ENCODE results near the gene OCA2.

DNA sequence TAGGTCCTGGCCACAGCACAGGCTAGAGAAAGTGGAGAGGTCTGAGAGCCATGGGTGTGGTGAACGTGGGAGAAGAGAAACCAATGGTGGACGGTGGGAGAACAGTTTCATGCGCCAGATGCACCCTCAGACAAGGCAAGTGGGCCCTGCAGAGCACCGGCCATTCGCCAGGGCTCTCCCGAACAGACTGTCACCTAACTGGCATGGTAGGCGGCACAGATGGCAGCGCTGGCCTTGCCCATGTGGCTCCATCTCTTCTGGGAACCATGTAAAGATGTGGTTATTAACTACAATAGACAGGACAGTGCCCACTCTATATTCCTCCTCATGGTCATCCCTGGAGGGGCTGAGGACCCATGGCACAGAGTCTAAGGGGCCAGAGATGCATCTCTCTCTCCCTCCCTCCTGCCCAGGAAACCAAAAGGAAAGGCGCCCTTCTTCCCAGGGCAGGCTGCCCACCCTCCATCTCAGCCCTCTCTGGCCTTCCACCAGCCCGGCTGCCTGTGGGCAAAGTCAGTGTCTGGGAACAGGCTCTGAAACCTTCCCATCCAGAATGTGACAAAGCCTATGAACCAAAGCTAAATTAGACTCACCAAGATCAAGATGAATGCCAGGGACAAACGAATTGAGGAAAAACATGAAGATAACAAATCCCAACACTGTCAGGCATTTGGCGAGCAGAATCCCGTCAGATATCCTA lies 147.8 kb downstream of the OCA2 start:
- TF ChIP-seq, protein P1, sequence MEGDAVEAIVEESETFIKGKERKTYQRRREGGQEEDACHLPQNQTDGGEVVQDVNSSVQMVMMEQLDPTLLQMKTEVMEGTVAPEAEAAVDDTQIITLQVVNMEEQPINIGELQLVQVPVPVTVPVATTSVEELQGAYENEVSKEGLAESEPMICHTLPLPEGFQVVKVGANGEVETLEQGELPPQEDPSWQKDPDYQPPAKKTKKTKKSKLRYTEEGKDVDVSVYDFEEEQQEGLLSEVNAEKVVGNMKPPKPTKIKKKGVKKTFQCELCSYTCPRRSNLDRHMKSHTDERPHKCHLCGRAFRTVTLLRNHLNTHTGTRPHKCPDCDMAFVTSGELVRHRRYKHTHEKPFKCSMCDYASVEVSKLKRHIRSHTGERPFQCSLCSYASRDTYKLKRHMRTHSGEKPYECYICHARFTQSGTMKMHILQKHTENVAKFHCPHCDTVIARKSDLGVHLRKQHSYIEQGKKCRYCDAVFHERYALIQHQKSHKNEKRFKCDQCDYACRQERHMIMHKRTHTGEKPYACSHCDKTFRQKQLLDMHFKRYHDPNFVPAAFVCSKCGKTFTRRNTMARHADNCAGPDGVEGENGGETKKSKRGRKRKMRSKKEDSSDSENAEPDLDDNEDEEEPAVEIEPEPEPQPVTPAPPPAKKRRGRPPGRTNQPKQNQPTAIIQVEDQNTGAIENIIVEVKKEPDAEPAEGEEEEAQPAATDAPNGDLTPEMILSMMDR (IDR thresholded peaks at IDR 0.05; ENCODE audit: low read depth, low read length), result no peak
- TF ChIP-seq EZH2phosphoT487 (IDR thresholded peaks at IDR 0.05; ENCODE audit: low read depth), result no peak
